Body of pancreas (tissue), 4 donors: ENCODE results near the gene PNKP. TPM values are rescaled to one million over a fixed set of nuclear protein-coding genes. Genes with fewer than 3 reads are reported as not detected.

ENCODE experiments used
- ATAC-seq: fragments of 150-250 bp; one replicate; pipeline ENCODE4 v1.9.1; 2016
- DNase-seq, 4 donors: peaks; one replicate each; pipeline ENCODE4 v3.0.0-alpha.2; 2019
- H3K27ac ChIP-seq, 4 donors: fragments of 200-600 bp; sonication (generic); 1 replicate in 3 of 4; 2 replicates in 1 of 4; pipeline versions ENCODE4 v1.5.1 to v1.6.1; 2016 to 2019; ENCODE audit warnings: mild to moderate bottlenecking in 1 of 4, mixed read lengths in 1 of 4, moderate library complexity in 1 of 4
- H3K27me3 ChIP-seq, 2 donors: fragments of 200-600 bp; sonication (generic); one replicate each; pipeline ENCODE4 v1.6.0; 2016; ENCODE audit warnings: mild to moderate bottlenecking in 1 of 2
- H3K36me3 ChIP-seq, 2 donors: fragments of 200-600 bp; sonication (generic); replicated peaks in 1 of 2; 2 replicates each; pipeline ENCODE4 v1.5.1; 2016; ENCODE audit warnings: low read depth in 2 of 2; ENCODE audit not compliant: insufficient read depth in 1 of 2
- H3K4me1 ChIP-seq: fragments of 200-600 bp; sonication (generic); one replicate; pipeline ENCODE4 v1.6.0; 2016
- H3K4me3 ChIP-seq, 2 donors: fragments of 200-600 bp; sonication (generic); 1 replicate in 1 of 2; 2 replicates in 1 of 2; pipeline ENCODE4 v1.5.1; 2016 to 2019
- H3K9me3 ChIP-seq, 3 donors: fragments of 200-600 bp; sonication (generic); 1 replicate in 2 of 3; 2 replicates in 1 of 3; pipeline ENCODE4 v1.5.1; 2016
- POLR2A ChIP-seq, 3 donors: fragments of 450-650 bp; IDR thresholded peaks; one replicate each; pipeline ENCODE4 v1.6.1; 2016; ENCODE audit warnings: antibody characterized with exemption in 3 of 3, mild to moderate bottlenecking in 2 of 3
- WGBS, 2 donors: methylation state at CpG; one replicate each; pipeline ENCODE4 v1.1.5; 2017; 5-methylcytosine and 5-hydroxymethylcytosine counted together
- intact Hi-C: fragments of 100-400 bp; cut with DNase I; formaldehyde crosslinking; loops from one replicate; pipeline ENCODE4 v1.15.1; 2023
- total RNA-seq, 2 donors: library from RNA; depleted of rRNA; stranded (reverse); fragments of >200 nt; gene quantifications; one replicate each; pipeline ENCODE4 v1.1.0, GENCODE V29; 2016
- TF ChIP-seq, protein P1 (sequence below), 7 experiments: fragments of 450-650 bp in 4 of 7; fragments of 200-600 bp in 3 of 7; sonication (generic) in 3 of 7; IDR thresholded peaks; one replicate each; pipeline ENCODE4 v1.5.1; 2016 to 2019; ENCODE audit warnings: antibody characterized with exemption in 7 of 7

The PNKP gene
- total RNA-seq, 2 donors from 2014 or later, result 59.7 to 122 TPM

DNA sequence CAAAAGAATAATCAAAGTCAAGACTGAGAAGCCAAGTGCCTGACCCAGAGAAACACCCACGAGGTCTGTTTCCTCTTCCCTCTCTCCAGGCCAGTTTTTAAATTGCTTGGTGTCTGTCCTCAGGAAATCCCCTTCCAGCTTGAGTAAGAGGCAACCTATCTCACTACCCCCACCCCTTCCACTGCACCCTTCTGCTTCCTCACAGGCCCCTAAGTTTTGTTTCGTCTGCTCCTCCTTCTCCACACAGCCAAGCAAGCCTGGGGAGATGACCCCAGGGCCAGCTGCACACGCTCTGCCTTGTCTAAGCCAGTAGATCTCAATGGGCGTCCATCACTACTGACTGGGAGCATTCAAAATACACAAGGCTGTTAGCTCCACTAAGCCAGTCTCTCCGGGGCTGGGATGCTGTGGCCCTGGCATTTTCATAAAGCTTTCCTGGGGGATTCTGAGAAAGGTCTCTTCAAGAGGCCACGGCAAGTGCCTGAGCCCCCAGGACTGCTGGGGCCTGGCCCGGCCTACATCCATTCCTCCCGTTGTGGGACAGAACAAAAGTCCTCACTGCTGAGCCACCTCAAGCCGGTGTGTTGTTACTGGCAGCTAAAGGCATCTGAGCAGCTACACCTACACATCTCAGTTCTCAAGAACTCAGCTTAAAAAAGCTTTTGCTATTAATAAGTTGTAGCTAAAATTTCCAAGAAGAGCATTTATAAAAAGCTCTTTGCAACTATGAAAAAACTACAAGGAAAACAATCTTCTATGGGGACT, 44.2 kb upstream of the PNKP start:
- intact Hi-C loops, result no loop called here
- Histone ChIP-seq H3K27ac (peak overlapping the region in 1 of 4 donors; percentile 26), H3K36me3 (peaks cover 0 to 6% of the 10 kb centered on the region in 2 donors), H3K4me3 (no peak overlapping the region), H3K27me3 (no peaks in the 10 kb centered on the region), H3K9me3 (no peaks in the 10 kb centered on the region), H3K4me1 (no peaks in the 10 kb centered on the region)
- 73 to 81% methylated on average over 7 to 9 of the region's 9 CpGs for WGBS, 2 donors
- TF ChIP-seq, protein P1, sequence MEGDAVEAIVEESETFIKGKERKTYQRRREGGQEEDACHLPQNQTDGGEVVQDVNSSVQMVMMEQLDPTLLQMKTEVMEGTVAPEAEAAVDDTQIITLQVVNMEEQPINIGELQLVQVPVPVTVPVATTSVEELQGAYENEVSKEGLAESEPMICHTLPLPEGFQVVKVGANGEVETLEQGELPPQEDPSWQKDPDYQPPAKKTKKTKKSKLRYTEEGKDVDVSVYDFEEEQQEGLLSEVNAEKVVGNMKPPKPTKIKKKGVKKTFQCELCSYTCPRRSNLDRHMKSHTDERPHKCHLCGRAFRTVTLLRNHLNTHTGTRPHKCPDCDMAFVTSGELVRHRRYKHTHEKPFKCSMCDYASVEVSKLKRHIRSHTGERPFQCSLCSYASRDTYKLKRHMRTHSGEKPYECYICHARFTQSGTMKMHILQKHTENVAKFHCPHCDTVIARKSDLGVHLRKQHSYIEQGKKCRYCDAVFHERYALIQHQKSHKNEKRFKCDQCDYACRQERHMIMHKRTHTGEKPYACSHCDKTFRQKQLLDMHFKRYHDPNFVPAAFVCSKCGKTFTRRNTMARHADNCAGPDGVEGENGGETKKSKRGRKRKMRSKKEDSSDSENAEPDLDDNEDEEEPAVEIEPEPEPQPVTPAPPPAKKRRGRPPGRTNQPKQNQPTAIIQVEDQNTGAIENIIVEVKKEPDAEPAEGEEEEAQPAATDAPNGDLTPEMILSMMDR (IDR thresholded peaks at IDR 0.05), result no peak
- no peak for TF ChIP-seq POLR2A (IDR thresholded peaks at IDR 0.05)
- no peak for ATAC-seq
- peak in 1 of 4 donors; percentile 44 for DNase-seq

DNA sequence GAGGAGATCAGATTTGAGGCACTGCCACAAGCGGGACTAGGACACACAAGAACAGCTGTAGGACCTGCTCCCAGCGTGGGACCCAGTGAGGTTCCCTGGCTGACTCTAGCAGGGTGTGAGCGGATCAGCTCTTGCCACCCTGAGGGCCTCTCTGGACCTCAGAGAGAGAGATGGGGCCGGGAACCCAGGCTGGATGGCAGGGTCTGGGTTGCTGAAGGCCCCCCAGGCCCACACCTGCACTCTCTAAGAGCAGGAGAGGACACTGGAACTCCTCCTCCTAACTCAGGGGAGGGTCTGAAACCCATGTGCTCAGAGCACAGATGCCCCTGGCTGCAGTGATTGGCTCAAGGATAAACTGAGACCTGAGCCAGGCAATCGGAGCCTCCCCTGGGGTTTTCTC, 42.8 kb upstream of the PNKP start:
- DNase-seq (no peak), ATAC-seq (no peak)
- Histone ChIP-seq H3K4me1 (no peaks in the 10 kb centered on the region), H3K9me3 (no peaks in the 10 kb centered on the region), H3K4me3 (no peak overlapping the region), H3K36me3 (peaks cover 0 to 6% of the 10 kb centered on the region in 2 donors), H3K27ac (no peak overlapping the region), H3K27me3 (no peaks in the 10 kb centered on the region)
- intact Hi-C loops, result no loop called here
- 83% methylated on average over 5 of the region's 5 CpGs; no CpG with 5 or more reads in 1 of the 2 donors for WGBS, 2 donors
- TF ChIP-seq, protein P1 (IDR thresholded peaks at IDR 0.05), result no peak
- TF ChIP-seq POLR2A (IDR thresholded peaks at IDR 0.05), result no peak

DNA sequence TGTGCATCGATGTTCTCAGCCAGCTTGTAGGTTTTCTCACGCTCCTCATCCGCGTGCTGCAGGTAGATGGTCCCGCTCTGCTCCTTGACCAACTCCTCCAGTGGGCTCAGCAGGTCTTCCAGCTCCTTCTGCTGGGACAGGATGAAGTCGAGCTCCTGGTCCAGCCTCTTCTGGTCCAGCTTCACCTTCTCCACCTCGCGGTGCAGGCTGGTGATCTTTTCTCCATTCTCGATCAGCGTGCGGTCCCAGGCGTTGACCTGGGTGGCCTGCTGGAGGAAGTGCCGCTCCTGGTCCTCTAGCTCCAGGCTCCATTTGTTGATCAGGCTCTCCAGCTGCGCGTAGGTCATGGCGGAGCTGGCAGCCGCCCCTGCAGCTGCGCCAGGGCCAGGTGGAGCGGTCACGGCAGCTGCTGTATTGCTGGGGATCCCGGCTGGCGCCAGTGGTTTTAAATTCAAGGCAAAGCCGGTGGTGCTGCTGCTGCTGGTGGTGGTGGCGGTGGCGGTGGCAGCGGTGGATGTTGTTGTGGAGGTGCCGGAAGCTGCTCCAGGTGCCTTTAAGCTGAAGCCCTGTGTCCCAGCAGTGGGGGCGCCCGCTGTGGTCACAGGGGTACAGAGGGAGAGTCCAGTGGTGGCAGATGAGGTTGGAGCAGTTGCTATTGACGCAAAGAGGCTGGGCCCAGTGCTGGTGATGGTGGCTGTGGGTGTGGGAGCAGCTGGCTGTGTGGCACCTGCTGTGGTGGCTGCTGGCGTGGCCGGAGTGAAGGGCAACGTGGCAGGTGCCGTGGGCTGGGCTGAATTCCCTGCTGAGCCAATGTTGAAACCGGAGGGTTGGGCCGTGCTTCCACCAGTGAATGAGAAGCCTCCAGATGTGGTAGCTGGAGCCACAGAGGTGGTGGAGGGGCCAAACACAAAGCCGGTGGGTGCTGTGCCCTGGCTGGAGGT, 41.4 kb upstream of the PNKP start:
- TF ChIP-seq POLR2A (IDR thresholded peaks at IDR 0.05), result no peak
- TF ChIP-seq, protein P1 (IDR thresholded peaks at IDR 0.05), result no peak
- 94 to 95% methylated on average over 27 to 37 of the region's 37 CpGs for WGBS, 2 donors
- H3K9me3 ChIP-seq, result no peaks in the 10 kb centered on the region
- no peak for DNase-seq
- intact Hi-C loops, result no loop called here
- ATAC-seq, result no peak
- no peak overlapping the region for H3K4me3 ChIP-seq
- H3K36me3 ChIP-seq, result peaks cover 0 to 6% of the 10 kb centered on the region in 2 donors
- no peaks in the 10 kb centered on the region for H3K4me1 ChIP-seq
- H3K27me3 ChIP-seq, result no peaks in the 10 kb centered on the region
- H3K27ac ChIP-seq, result no peak overlapping the region

DNA sequence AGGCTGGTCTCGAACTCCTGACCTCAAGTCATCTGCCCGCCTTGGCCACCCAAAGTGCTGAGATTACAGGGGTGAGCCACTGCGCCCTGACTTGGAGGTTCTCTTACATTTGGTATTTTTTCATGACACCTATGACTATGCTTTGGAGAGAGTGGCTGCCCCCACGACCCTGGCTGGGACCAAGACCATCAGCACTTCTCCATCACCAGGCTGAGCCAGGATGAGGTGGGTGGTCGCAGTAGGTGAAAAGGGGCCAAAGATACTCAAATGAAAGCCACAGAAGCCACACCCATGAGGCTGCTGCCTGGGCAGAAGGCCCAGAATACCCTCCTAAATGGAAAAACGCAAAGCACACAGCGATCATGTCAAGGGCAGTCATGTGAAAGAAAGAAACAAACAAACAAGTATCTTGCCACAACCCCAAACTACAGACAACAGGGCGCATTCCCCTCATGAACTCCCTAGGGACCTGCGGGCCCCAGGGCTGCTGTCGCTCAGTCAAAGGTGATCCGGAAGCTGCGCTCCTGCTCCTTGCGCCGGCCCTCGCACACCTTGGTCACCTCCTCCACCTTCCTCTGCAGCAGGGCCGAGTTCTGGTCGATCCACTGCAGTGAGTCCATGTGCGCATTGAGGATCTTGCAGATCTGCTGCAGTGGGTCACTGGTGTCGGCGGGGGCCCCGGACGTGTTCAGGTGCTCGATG, 40.5 kb upstream of the PNKP start:
- TF ChIP-seq POLR2A (IDR thresholded peaks at IDR 0.05), result no peak
- TF ChIP-seq, protein P1 (IDR thresholded peaks at IDR 0.05), result no peak
- no peaks in the 10 kb centered on the region for H3K27me3 ChIP-seq
- no peaks in the 10 kb centered on the region for H3K4me1 ChIP-seq
- WGBS, 2 donors, result 93% methylated on average over 8 to 23 of the region's 23 CpGs
- intact Hi-C loops, result no loop called here
- H3K4me3 ChIP-seq, result no peak overlapping the region
- no peak for ATAC-seq
- no peaks in the 10 kb centered on the region for H3K9me3 ChIP-seq
- no peak for DNase-seq
- H3K27ac ChIP-seq, result no peak overlapping the region
- H3K36me3 ChIP-seq, result peaks cover 0 to 6% of the 10 kb centered on the region in 2 donors
